HepG2 (cell line): Measurements from ENCODE around the gene PCBP1. TPM values are rescaled to one million over a fixed set of nuclear protein-coding genes. Genes with fewer than 3 reads are reported as not detected.

Experiments
- ARHGAP35 ChIP-seq: sonication (generic); formaldehyde crosslinking; IDR thresholded peaks from 2 replicates; pipeline ENCODE4 v1.9.0; 2022; ENCODE audit warnings: mild to moderate bottlenecking, inconsistent platforms, moderate library complexity, missing genetic modification reagents, borderline replicate concordance
- FOXK1 ChIP-seq: sonication (generic); formaldehyde crosslinking; IDR thresholded peaks from 2 replicates; pipeline ENCODE4 v1.4.0; 2020; ENCODE audit warnings: low read depth, missing genetic modification reagents, borderline replicate concordance
- HNF4A ChIP-seq: sonication (generic); formaldehyde crosslinking; IDR thresholded peaks from 2 replicates; pipeline ENCODE4 v1.4.0; 2020; ENCODE audit warnings: missing genetic modification reagents
- HOXD1 ChIP-seq: sonication (generic); formaldehyde crosslinking; IDR thresholded peaks from 2 replicates; pipeline ENCODE4 v1.5.0; 2020; ENCODE audit warnings: missing genetic modification reagents
- IRX3 ChIP-seq: sonication (generic); formaldehyde crosslinking; IDR thresholded peaks from 2 replicates; pipeline ENCODE4 v1.8.1; 2023; ENCODE audit warnings: mild to moderate bottlenecking, low read depth, missing genetic modification reagents, borderline replicate concordance
- SIX4 ChIP-seq: sonication (generic); formaldehyde crosslinking; IDR thresholded peaks from 2 replicates; pipeline ENCODE4 v1.4.0; 2020; ENCODE audit warnings: missing genetic modification reagents
- SMAD3 ChIP-seq: sonication (generic); formaldehyde crosslinking; IDR thresholded peaks from 2 replicates; pipeline ENCODE4 v1.4.0; 2020; ENCODE audit warnings: missing genetic modification reagents
- TBL1XR1 ChIP-seq: fragments of 150-350 bp; IDR thresholded peaks from 2 replicates; pipeline ENCODE4 v1.6.1; 2014; ENCODE audit warnings: borderline replicate concordance, low read length; ENCODE audit not compliant: partially characterized antibody
- ZFAT ChIP-seq: sonication (generic); formaldehyde crosslinking; conservative IDR thresholded peaks from 2 replicates; pipeline ENCODE4 v1.8.1; 2023; ENCODE audit warnings: missing genetic modification reagents, inconsistent platforms
- ZNF30 ChIP-seq: sonication (generic); formaldehyde crosslinking; IDR thresholded peaks from 2 replicates; pipeline ENCODE4 v1.5.0; 2020; ENCODE audit warnings: mild to moderate bottlenecking, missing genetic modification reagents
- ZNF367 ChIP-seq: sonication (generic); formaldehyde crosslinking; IDR thresholded peaks from 2 replicates; pipeline ENCODE4 v1.4.0; 2020; ENCODE audit warnings: missing genetic modification reagents, borderline replicate concordance
- ZNF543 ChIP-seq: sonication (generic); formaldehyde crosslinking; IDR thresholded peaks from 2 replicates; pipeline ENCODE4 v1.4.0; 2020; ENCODE audit warnings: mild to moderate bottlenecking, missing genetic modification reagents
- ZNF607 ChIP-seq: sonication (generic); formaldehyde crosslinking; IDR thresholded peaks from 2 replicates; pipeline ENCODE4 v1.5.1; 2020; ENCODE audit warnings: missing genetic modification reagents, mild to moderate bottlenecking, borderline replicate concordance
- ZNF781 ChIP-seq: sonication (generic); formaldehyde crosslinking; IDR thresholded peaks from 2 replicates; pipeline ENCODE4 v1.5.1; 2020; ENCODE audit warnings: borderline replicate concordance, mild to moderate bottlenecking, missing genetic modification reagents; ENCODE audit errors: not compliant biosample characterization
- polyA plus RNA-seq, 8 experiments: library from polyadenylated mRNA; depleted of rRNA in 3 of 8; stranded (reverse) in 7 of 8; unstranded in 1 of 8; fragments of >200 nt; fragmentation: Illumina TruSeq in 4 of 8; extraction: Trizol in 4 of 8; gene quantifications; 2 replicates each; pipeline versions ENCODE4 v1.2.1 to v1.2.3, GENCODE V29; 2011 to 2016; ENCODE audit warnings: low read depth in 4 of 8, missing spikeins in 1 of 8, mixed read lengths in 1 of 8; ENCODE audit not compliant: insufficient read depth in 1 of 8
- total RNA-seq, 5 experiments: library from RNA; depleted of rRNA; stranded (reverse); fragments of >200 nt; fragmentation: Illumina TruSeq; extraction: Trizol; gene quantifications; 2 replicates each; pipeline ENCODE4 v1.2.3, GENCODE V29; 2016; ENCODE audit warnings: low read depth in 1 of 5
- TF ChIP-seq, protein P1 (sequence below): sonication (generic); formaldehyde crosslinking; IDR thresholded peaks from 2 replicates; pipeline ENCODE4 v1.4.0; 2020; ENCODE audit warnings: low read depth, mild to moderate bottlenecking, missing genetic modification reagents
- TF ChIP-seq, protein P2 (sequence below): sonication (generic); formaldehyde crosslinking; IDR thresholded peaks from 2 replicates; pipeline ENCODE4 v1.5.0; 2020; ENCODE audit warnings: missing genetic modification reagents
- TF ChIP-seq, protein P3 (sequence below), 2 experiments: sonication (generic) in 1 of 2; formaldehyde crosslinking in 1 of 2; IDR thresholded peaks; 2 replicates each; pipeline versions ENCODE4 v1.4.0 to v1.6.1; 2016 to 2020; ENCODE audit warnings: borderline replicate concordance in 1 of 2, low read depth in 1 of 2, mild to moderate bottlenecking in 1 of 2, missing genetic modification reagents in 1 of 2
- TF ChIP-seq, protein P4 (sequence below): sonication (generic); formaldehyde crosslinking; IDR thresholded peaks from 2 replicates; pipeline ENCODE4 v1.8.0; 2022; ENCODE audit warnings: mild to moderate bottlenecking, missing genetic modification reagents, moderate library complexity

PCBP1 gene
- total and polyA plus RNA-seq, 2 of the 13 experiments (the other 11 are each of a cell fraction or from before 2014, with no cell fraction given) = 32.0 to 137 TPM

DNA sequence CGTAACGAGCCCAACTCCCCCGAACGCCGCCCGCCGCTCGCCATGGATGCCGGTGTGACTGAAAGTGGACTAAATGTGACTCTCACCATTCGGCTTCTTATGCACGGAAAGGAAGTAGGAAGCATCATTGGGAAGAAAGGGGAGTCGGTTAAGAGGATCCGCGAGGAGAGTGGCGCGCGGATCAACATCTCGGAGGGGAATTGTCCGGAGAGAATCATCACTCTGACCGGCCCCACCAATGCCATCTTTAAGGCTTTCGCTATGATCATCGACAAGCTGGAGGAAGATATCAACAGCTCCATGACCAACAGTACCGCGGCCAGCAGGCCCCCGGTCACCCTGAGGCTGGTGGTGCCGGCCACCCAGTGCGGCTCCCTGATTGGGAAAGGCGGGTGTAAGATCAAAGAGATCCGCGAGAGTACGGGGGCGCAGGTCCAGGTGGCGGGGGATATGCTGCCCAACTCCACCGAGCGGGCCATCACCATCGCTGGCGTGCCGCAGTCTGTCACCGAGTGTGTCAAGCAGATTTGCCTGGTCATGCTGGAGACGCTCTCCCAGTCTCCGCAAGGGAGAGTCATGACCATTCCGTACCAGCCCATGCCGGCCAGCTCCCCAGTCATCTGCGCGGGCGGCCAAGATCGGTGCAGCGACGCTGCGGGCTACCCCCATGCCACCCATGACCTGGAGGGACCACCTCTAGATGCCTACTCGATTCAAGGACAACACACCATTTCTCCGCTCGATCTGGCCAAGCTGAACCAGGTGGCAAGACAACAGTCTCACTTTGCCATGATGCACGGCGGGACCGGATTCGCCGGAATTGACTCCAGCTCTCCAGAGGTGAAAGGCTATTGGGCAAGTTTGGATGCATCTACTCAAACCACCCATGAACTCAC lies 673 bp downstream of the PCBP1 start (continued):
- TF ChIP-seq, protein P1, sequence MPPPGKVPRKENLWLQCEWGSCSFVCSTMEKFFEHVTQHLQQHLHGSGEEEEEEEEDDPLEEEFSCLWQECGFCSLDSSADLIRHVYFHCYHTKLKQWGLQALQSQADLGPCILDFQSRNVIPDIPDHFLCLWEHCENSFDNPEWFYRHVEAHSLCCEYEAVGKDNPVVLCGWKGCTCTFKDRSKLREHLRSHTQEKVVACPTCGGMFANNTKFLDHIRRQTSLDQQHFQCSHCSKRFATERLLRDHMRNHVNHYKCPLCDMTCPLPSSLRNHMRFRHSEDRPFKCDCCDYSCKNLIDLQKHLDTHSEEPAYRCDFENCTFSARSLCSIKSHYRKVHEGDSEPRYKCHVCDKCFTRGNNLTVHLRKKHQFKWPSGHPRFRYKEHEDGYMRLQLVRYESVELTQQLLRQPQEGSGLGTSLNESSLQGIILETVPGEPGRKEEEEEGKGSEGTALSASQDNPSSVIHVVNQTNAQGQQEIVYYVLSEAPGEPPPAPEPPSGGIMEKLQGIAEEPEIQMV (CRISPR knock-in tag) = 0 out of 2 replicates have a peak, but pooled peaks have one; percentile 31
- TF ChIP-seq ZNF30 (CRISPR knock-in tag) (no peak; the same call in 1 of the 2 replicates), ARHGAP35 (CRISPR knock-in tag) (peak; percentile 87), ZNF607 (peak; percentile 22; the same call in 1 of the 2 replicates), ZNF367 (CRISPR knock-in tag) (no peak), TBL1XR1 (peak; percentile 6), HNF4A (no peak), ZFAT (CRISPR knock-in tag) (no peak), FOXK1 (CRISPR knock-in tag) (peak; percentile 27; the same call in 1 of the 2 replicates), ZNF781 (peak; percentile 33), HOXD1 (CRISPR knock-in tag) (peak; percentile 73), SMAD3 (CRISPR knock-in tag) (no peak; the same call in 1 of the 2 replicates), SIX4 (CRISPR knock-in tag) (0 out of 2 replicates have a peak, but pooled peaks have one; percentile 33), IRX3 (CRISPR knock-in tag) (no peak; the same call in 1 of the 2 replicates), ZNF543 (CRISPR knock-in tag) (peak; percentile 77)
- TF ChIP-seq, protein P2, sequence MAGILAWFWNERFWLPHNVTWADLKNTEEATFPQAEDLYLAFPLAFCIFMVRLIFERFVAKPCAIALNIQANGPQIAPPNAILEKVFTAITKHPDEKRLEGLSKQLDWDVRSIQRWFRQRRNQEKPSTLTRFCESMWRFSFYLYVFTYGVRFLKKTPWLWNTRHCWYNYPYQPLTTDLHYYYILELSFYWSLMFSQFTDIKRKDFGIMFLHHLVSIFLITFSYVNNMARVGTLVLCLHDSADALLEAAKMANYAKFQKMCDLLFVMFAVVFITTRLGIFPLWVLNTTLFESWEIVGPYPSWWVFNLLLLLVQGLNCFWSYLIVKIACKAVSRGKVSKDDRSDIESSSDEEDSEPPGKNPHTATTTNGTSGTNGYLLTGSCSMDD = no peak
- TF ChIP-seq, protein P3, sequence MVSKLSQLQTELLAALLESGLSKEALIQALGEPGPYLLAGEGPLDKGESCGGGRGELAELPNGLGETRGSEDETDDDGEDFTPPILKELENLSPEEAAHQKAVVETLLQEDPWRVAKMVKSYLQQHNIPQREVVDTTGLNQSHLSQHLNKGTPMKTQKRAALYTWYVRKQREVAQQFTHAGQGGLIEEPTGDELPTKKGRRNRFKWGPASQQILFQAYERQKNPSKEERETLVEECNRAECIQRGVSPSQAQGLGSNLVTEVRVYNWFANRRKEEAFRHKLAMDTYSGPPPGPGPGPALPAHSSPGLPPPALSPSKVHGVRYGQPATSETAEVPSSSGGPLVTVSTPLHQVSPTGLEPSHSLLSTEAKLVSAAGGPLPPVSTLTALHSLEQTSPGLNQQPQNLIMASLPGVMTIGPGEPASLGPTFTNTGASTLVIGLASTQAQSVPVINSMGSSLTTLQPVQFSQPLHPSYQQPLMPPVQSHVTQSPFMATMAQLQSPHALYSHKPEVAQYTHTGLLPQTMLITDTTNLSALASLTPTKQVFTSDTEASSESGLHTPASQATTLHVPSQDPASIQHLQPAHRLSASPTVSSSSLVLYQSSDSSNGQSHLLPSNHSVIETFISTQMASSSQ (IDR thresholded peaks at IDR 0.05; ENCODE audit: low read depth) = no peak
- TF ChIP-seq, protein P3 (CRISPR knock-in tag; IDR thresholded peaks at IDR 0.05; ENCODE audit: borderline replicate concordance) = peak; percentile 23; the same call in 1 of the 2 replicates
- TF ChIP-seq, protein P4, sequence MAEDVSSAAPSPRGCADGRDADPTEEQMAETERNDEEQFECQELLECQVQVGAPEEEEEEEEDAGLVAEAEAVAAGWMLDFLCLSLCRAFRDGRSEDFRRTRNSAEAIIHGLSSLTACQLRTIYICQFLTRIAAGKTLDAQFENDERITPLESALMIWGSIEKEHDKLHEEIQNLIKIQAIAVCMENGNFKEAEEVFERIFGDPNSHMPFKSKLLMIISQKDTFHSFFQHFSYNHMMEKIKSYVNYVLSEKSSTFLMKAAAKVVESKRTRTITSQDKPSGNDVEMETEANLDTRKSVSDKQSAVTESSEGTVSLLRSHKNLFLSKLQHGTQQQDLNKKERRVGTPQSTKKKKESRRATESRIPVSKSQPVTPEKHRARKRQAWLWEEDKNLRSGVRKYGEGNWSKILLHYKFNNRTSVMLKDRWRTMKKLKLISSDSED (CRISPR knock-in tag) = no peak
